HEK293 (cell line): ENCODE measurements around the gene RTN4IP1.
A peak's percentile ranks its signal among the peaks of the same experiment; 100 is the strongest.

Experiments
- CTCF ChIA-PET: fragments of 350-600 bp; formaldehyde crosslinking; extraction: SDS; loops from one replicate; lab custom pipeline; 2021; ENCODE audit warnings: antibody characterized with exemption; lab: Yijun Ruan, JAX
- POLR2A ChIA-PET: fragments of 300-600 bp; formaldehyde crosslinking; extraction: SDS; loops from one replicate; lab custom pipeline; 2020; ENCODE audit warnings: antibody characterized with exemption, inconsistent platforms; lab: Yijun Ruan, JAX
- H3K27ac ChIP-seq: fragments of 200-500 bp; sonication (Bioruptor generic); 2 replicates; pipeline ENCODE4 v1.5.1; 2014; ENCODE audit warnings: low read depth, low read length, control low read depth, inconsistent platforms; ENCODE audit errors: extremely low read depth
- H3K36me3 ChIP-seq, 2 experiments: fragments of 200-500 bp in 1 of 2; sonication (Bioruptor generic) in 1 of 2; 1 replicate in 1 of 2; 2 replicates in 1 of 2; pipeline ENCODE4 v1.5.1; 2014 to 2017; ENCODE audit warnings: inconsistent platforms in 2 of 2, low read length in 2 of 2; ENCODE audit not compliant: control insufficient read depth in 2 of 2, insufficient read depth in 1 of 2
- H3K4me1 ChIP-seq: fragments of 200-500 bp; sonication (Bioruptor generic); 2 replicates; pipeline ENCODE4 v1.5.1; 2014; ENCODE audit warnings: mild to moderate bottlenecking, low read length, inconsistent platforms; ENCODE audit not compliant: control insufficient read depth, insufficient read depth
- H3K4me3 ChIP-seq: 2 replicates; pipeline ENCODE4 v1.5.1; 2011; ENCODE audit warnings: low read depth, mild to moderate bottlenecking, control low read depth, low read length, moderate library complexity
- H3K9me3 ChIP-seq: fragments of 200-500 bp; sonication (Bioruptor generic); 2 replicates; pipeline ENCODE4 v1.5.1; 2014; ENCODE audit warnings: low read depth, low read length, inconsistent platforms; ENCODE audit not compliant: control insufficient read depth, insufficient read depth
- GLI2 ChIP-seq: fragments of 450-650 bp; formaldehyde crosslinking; IDR thresholded peaks from 2 replicates; pipeline ENCODE4; 2017; ENCODE audit warnings: missing biosample characterization, missing genetic modification characterization, low read depth, borderline replicate concordance
- GLI4 ChIP-seq: fragments of 450-650 bp; formaldehyde crosslinking; IDR thresholded peaks from 2 replicates; pipeline ENCODE4 v1.5.1; 2016; ENCODE audit warnings: missing biosample characterization, missing genetic modification characterization
- KLF16 ChIP-seq: fragments of 450-650 bp; formaldehyde crosslinking; IDR thresholded peaks from 2 replicates; pipeline ENCODE4 v1.5.1; 2017; ENCODE audit warnings: missing biosample characterization, missing genetic modification characterization
- KLF8 ChIP-seq: fragments of 450-650 bp; formaldehyde crosslinking; IDR thresholded peaks from 2 replicates; pipeline ENCODE4 v1.5.1; 2016; ENCODE audit warnings: missing biosample characterization, missing genetic modification characterization
- SCRT2 ChIP-seq: fragments of 450-650 bp; formaldehyde crosslinking; IDR thresholded peaks from 2 replicates; pipeline ENCODE4 v1.5.1; 2016; ENCODE audit warnings: missing biosample characterization, missing genetic modification characterization
- SP3 ChIP-seq: fragments of 450-650 bp; formaldehyde crosslinking; IDR thresholded peaks from 2 replicates; pipeline ENCODE4 v1.5.1; 2016; ENCODE audit warnings: missing biosample characterization, missing genetic modification characterization
- ZFP37 ChIP-seq: fragments of 450-650 bp; formaldehyde crosslinking; IDR thresholded peaks from 2 replicates; pipeline ENCODE4 v1.5.1; 2016; ENCODE audit warnings: missing biosample characterization, missing genetic modification characterization
- ZFP41 ChIP-seq: fragments of 450-650 bp; formaldehyde crosslinking; IDR thresholded peaks from 2 replicates; pipeline ENCODE4 v1.5.1; 2016; ENCODE audit warnings: missing biosample characterization, missing genetic modification characterization, borderline replicate concordance
- ZIC2 ChIP-seq: fragments of 450-650 bp; formaldehyde crosslinking; IDR thresholded peaks from 2 replicates; pipeline ENCODE4 v1.5.1; 2016; ENCODE audit warnings: missing biosample characterization, missing genetic modification characterization
- ZNF157 ChIP-seq: fragments of 450-650 bp; formaldehyde crosslinking; IDR thresholded peaks from 2 replicates; pipeline ENCODE4 v1.5.1; 2016; ENCODE audit warnings: missing biosample characterization, missing genetic modification characterization
- ZNF169 ChIP-seq: fragments of 450-650 bp; formaldehyde crosslinking; IDR thresholded peaks from 2 replicates; pipeline ENCODE4 v1.5.1; 2016; ENCODE audit warnings: missing biosample characterization, missing genetic modification characterization
- ZNF223 ChIP-seq: fragments of 450-650 bp; formaldehyde crosslinking; IDR thresholded peaks from 2 replicates; pipeline ENCODE4 v1.5.1; 2016; ENCODE audit warnings: missing biosample characterization, missing genetic modification characterization
- ZNF239 ChIP-seq: fragments of 450-650 bp; formaldehyde crosslinking; IDR thresholded peaks from 2 replicates; pipeline ENCODE4 v1.5.1; 2016; ENCODE audit warnings: missing biosample characterization, missing genetic modification characterization
- ZNF274 ChIP-seq, 2 experiments: fragments of 200-500 bp in 1 of 2; fragments of 450-650 bp in 1 of 2; sonication (Bioruptor generic) in 1 of 2; formaldehyde crosslinking in 1 of 2; IDR thresholded peaks; 2 replicates each; pipeline versions ENCODE4 v1.5.1 to v1.6.1; 2014 to 2016; ENCODE audit warnings: borderline replicate concordance in 1 of 2, inconsistent platforms in 1 of 2, low read length in 1 of 2, missing biosample characterization in 1 of 2, missing genetic modification characterization in 1 of 2
- ZNF416 ChIP-seq: fragments of 450-650 bp; formaldehyde crosslinking; IDR thresholded peaks from 2 replicates; pipeline ENCODE4 v1.5.1; 2016; ENCODE audit warnings: missing biosample characterization, missing genetic modification characterization
- ZNF585B ChIP-seq: fragments of 450-650 bp; formaldehyde crosslinking; IDR thresholded peaks from 2 replicates; pipeline ENCODE4 v1.5.1; 2016; ENCODE audit warnings: missing biosample characterization, missing genetic modification characterization
- ZNF624 ChIP-seq: fragments of 450-650 bp; formaldehyde crosslinking; IDR thresholded peaks from 2 replicates; pipeline ENCODE4 v1.5.1; 2017; ENCODE audit warnings: missing biosample characterization, missing genetic modification characterization
- ZNF654 ChIP-seq: fragments of 450-650 bp; formaldehyde crosslinking; IDR thresholded peaks from 2 replicates; pipeline ENCODE4 v1.5.1; 2016; ENCODE audit warnings: low read depth, missing biosample characterization, missing genetic modification characterization
- ZNF843 ChIP-seq: fragments of 450-650 bp; formaldehyde crosslinking; IDR thresholded peaks from 2 replicates; pipeline ENCODE4 v1.5.1; 2016; ENCODE audit warnings: missing biosample characterization, missing genetic modification characterization
- ZSCAN23 ChIP-seq: fragments of 450-650 bp; formaldehyde crosslinking; IDR thresholded peaks from 2 replicates; pipeline ENCODE4 v1.5.1; 2016; ENCODE audit warnings: missing biosample characterization, missing genetic modification characterization
- ZSCAN30 ChIP-seq: fragments of 450-650 bp; IDR thresholded peaks from 2 replicates; pipeline ENCODE4 v1.5.1; 2018; ENCODE audit warnings: missing biosample characterization, mild to moderate bottlenecking, missing genetic modification characterization, moderate library complexity
- TF ChIP-seq, protein P1 (sequence below): fragments of 450-650 bp; formaldehyde crosslinking; IDR thresholded peaks from 2 replicates; pipeline ENCODE4 v1.5.1; 2016; ENCODE audit warnings: missing biosample characterization, missing genetic modification characterization
- TF ChIP-seq, protein P2 (sequence below): fragments of 450-650 bp; formaldehyde crosslinking; IDR thresholded peaks from 2 replicates; pipeline ENCODE4 v1.5.1; 2016; ENCODE audit warnings: missing biosample characterization, missing genetic modification characterization
- TF ChIP-seq, protein P3 (sequence below): fragments of 450-650 bp; formaldehyde crosslinking; IDR thresholded peaks from 2 replicates; pipeline ENCODE4 v1.5.1; 2016; ENCODE audit warnings: missing biosample characterization, missing genetic modification characterization
- TF ChIP-seq, protein P4 (sequence below): IDR thresholded peaks from 2 replicates; pipeline ENCODE4 v1.6.1; 2011; ENCODE audit warnings: mild to moderate bottlenecking, low read depth, low read length, borderline replicate concordance
- TF ChIP-seq, protein P5 (sequence below): fragments of 450-650 bp; formaldehyde crosslinking; IDR thresholded peaks from 2 replicates; pipeline ENCODE4 v1.5.1; 2016; ENCODE audit warnings: missing biosample characterization, missing genetic modification characterization

RTN4IP1 gene

DNA sequence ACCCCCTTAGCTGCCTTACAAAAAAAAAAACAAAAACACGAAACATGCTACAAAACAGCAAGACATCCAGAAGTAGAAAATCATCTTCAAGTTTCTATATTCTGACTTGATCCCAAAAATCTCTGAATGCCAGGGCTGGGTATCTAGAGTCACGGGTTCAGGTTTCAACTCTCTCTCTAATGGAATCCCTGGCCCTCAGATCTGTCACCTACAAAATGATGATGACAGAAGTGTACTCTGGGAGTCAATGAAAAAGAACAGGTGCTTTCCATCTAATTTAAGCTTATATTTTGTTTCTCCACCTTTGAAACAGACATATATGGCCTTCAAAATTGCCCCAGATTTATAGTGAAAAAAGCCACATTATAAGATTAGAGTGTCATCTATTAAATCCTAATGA lies 18.3 kb downstream of the RTN4IP1 start:
- no peaks in the 10 kb centered on the region for H3K4me1 ChIP-seq
- no peak overlapping the region for H3K4me3 ChIP-seq
- no peaks in the 10 kb centered on the region for H3K9me3 ChIP-seq
- TF ChIP-seq ZNF239 (tag by site-specific recombination) = no peak
- no peak for TF ChIP-seq SP3 (tag by site-specific recombination)
- TF ChIP-seq KLF8 (tag by site-specific recombination) = no peak
- no peak for TF ChIP-seq ZSCAN30 (tag by site-specific recombination)
- no peak for TF ChIP-seq GLI4 (tag by site-specific recombination)
- no peak for TF ChIP-seq ZSCAN23 (tag by site-specific recombination)
- TF ChIP-seq, protein P1, sequence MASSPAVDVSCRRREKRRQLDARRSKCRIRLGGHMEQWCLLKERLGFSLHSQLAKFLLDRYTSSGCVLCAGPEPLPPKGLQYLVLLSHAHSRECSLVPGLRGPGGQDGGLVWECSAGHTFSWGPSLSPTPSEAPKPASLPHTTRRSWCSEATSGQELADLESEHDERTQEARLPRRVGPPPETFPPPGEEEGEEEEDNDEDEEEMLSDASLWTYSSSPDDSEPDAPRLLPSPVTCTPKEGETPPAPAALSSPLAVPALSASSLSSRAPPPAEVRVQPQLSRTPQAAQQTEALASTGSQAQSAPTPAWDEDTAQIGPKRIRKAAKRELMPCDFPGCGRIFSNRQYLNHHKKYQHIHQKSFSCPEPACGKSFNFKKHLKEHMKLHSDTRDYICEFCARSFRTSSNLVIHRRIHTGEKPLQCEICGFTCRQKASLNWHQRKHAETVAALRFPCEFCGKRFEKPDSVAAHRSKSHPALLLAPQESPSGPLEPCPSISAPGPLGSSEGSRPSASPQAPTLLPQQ (tag by site-specific recombination) = no peak
- TF ChIP-seq ZNF274 (IDR thresholded peaks at IDR 0.05; ENCODE audit: low read length) = no peak
- TF ChIP-seq ZNF274 (tag by site-specific recombination; IDR thresholded peaks at IDR 0.05; ENCODE audit: borderline replicate concordance) = no peak
- TF ChIP-seq, protein P2, sequence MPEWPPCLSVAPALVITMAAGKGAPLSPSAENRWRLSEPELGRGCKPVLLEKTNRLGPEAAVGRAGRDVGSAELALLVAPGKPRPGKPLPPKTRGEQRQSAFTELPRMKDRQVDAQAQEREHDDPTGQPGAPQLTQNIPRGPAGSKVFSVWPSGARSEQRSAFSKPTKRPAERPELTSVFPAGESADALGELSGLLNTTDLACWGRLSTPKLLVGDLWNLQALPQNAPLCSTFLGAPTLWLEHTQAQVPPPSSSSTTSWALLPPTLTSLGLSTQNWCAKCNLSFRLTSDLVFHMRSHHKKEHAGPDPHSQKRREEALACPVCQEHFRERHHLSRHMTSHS = no peak
- no peak for TF ChIP-seq ZFP37
- TF ChIP-seq, protein P3, sequence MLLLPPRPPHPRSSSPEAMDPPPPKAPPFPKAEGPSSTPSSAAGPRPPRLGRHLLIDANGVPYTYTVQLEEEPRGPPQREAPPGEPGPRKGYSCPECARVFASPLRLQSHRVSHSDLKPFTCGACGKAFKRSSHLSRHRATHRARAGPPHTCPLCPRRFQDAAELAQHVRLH (tag by site-specific recombination) = no peak
- TF ChIP-seq ZIC2 = no peak
- no peak for TF ChIP-seq GLI2
- TF ChIP-seq ZFP41 (tag by site-specific recombination) = no peak
- no peak for TF ChIP-seq KLF16 (tag by site-specific recombination)
- ChIA-PET CTCF (interaction anchor here (0.7 to 3.3 kb wide), 10 partner anchors 8 to 369 kb away, joined by 3 to 33 read pairs (median 4); no protein-coding TSS in a partner anchor), POLR2A (no interaction called here)
- no peak overlapping the region for H3K27ac ChIP-seq
- peaks cover 0 to 3% of the 10 kb centered on the region in 2 experiments; a peak in 1 of 3 replicates for H3K36me3 ChIP-seq

DNA sequence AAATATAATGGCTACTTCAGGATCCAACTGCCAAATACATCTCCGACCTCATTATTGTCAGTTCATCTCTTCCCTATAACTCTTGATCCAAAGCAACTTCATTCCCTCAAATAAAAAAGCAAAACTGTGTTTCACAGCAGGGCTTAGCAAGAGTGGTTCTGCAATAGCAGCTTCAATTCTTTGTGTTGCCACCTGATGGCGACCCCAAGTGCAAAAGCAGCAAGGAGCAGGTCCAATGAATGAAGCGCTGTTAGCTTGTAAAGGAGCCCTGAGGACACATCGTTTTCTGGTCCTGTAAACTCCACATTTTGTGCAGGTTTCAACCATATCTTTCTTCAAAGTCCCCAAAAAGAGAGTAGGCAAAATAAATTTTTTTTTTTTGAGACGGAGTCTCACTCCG lies 19.6 kb downstream of the RTN4IP1 start:
- ChIA-PET POLR2A (no interaction called here), CTCF (interaction anchor here (0.6 to 3.3 kb wide), 29 partner anchors 9 to 1303 kb away, joined by 3 to 33 read pairs (median 3); no protein-coding TSS in a partner anchor)
- Histone ChIP-seq H3K4me1 (no peaks in the 10 kb centered on the region), H3K9me3 (no peaks in the 10 kb centered on the region), H3K4me3 (no peak overlapping the region), H3K36me3 (peaks cover 0 to 3% of the 10 kb centered on the region in 2 experiments; a peak in 1 of 3 replicates), H3K27ac (no peak overlapping the region)
- TF ChIP-seq SCRT2 (tag by site-specific recombination) = no peak
- no peak for TF ChIP-seq ZNF624 (tag by site-specific recombination)
- no peak for TF ChIP-seq ZNF416

DNA sequence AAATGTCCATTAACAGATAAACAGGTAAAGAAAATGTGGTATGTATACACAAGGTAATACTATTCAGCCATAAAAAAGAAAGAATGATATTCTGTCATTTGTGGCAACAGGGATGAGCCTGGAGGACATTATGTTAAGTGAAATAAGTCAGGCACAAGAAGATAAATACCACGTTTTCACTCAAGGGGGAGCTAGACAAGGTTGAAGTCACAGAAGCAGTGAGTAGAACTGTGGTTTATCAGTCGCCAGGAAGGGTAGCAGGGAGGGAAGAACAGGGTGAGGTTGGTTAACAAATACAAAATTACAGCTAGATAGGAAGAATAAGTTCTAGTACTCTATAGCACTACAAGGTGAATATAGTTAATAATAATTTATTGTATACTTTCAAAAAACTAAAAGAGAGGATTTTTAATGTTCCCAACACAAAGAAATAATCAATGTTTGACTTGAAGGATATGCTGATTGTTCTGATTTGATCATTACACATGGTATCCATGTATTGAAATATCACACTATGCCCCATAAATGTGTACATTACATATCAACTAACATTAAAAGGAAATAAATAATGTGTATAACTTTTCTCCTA lies 21.1 kb downstream of the RTN4IP1 start:
- Histone ChIP-seq H3K4me1 (peaks cover 6% of the 10 kb centered on the region; the same call in 1 of the 2 replicates), H3K36me3 (no peaks in the 10 kb centered on the region), H3K27ac (no peak overlapping the region), H3K9me3 (no peaks in the 10 kb centered on the region), H3K4me3 (no peak overlapping the region)
- CTCF ChIA-PET = interaction anchor here (0.6 to 3.3 kb wide), 31 partner anchors 9 to 642 kb away, joined by 3 to 33 read pairs (median 4); no protein-coding TSS in a partner anchor
- POLR2A ChIA-PET = interaction anchor here (0.6 kb wide), 1 partner anchor 655 kb away, joined by 4 read pairs; no protein-coding TSS in a partner anchor
- TF ChIP-seq ZNF223 (tag by site-specific recombination) (no peak), ZNF843 (tag by site-specific recombination) (no peak), ZNF157 (tag by site-specific recombination) (no peak), ZNF585B (tag by site-specific recombination) (no peak), ZNF169 (tag by site-specific recombination) (no peak), ZNF654 (tag by site-specific recombination) (peak; percentile 16; the same call in 1 of the 2 replicates)
- TF ChIP-seq, protein P4, sequence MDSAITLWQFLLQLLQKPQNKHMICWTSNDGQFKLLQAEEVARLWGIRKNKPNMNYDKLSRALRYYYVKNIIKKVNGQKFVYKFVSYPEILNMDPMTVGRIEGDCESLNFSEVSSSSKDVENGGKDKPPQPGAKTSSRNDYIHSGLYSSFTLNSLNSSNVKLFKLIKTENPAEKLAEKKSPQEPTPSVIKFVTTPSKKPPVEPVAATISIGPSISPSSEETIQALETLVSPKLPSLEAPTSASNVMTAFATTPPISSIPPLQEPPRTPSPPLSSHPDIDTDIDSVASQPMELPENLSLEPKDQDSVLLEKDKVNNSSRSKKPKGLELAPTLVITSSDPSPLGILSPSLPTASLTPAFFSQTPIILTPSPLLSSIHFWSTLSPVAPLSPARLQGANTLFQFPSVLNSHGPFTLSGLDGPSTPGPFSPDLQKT = no peak
- TF ChIP-seq, protein P5, sequence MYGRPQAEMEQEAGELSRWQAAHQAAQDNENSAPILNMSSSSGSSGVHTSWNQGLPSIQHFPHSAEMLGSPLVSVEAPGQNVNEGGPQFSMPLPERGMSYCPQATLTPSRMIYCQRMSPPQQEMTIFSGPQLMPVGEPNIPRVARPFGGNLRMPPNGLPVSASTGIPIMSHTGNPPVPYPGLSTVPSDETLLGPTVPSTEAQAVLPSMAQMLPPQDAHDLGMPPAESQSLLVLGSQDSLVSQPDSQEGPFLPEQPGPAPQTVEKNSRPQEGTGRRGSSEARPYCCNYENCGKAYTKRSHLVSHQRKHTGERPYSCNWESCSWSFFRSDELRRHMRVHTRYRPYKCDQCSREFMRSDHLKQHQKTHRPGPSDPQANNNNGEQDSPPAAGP = no peak
